Activated CD4-positive, alpha-beta T cell treated with anti-CD3 and anti-CD28 coated beads for 36 hours (primary cell): ENCODE measurements around the gene PRM2. TPM values are rescaled to one million over a fixed set of nuclear protein-coding genes. Genes with fewer than 3 reads are reported as not detected.
A peak's percentile ranks its signal among the peaks of the same experiment; 100 is the strongest.
"Not testable (repeated sequence)": the region's sequence is repeated elsewhere in the genome, so short reads cannot be mapped to it uniquely, and the experiment has no call there.

Source experiments
- ATAC-seq: fragments of 200-7000 bp; cut with Tn5 transposase; one replicate; pipeline ENCODE4 v1.10.0; 2021; ENCODE audit warnings: mild to moderate bottlenecking, moderate library complexity
- CTCF ChIA-PET: fragments of 350-600 bp; sonication (Branson Sonifier 250); formaldehyde crosslinking; loops from one replicate; lab custom pipeline; 2021; ENCODE audit warnings: antibody characterized with exemption; lab: Charles Lee
- POLR2A ChIA-PET: fragments of 350-600 bp; sonication (Branson Sonifier 250); formaldehyde crosslinking; loops from one replicate; lab custom pipeline; 2021; ENCODE audit warnings: antibody characterized with exemption, inconsistent platforms; lab: Charles Lee
- DNase-seq: peaks from one replicate; pipeline ENCODE4 v3.0.0-alpha.2; 2020
- H3K27ac Mint-ChIP-seq: one replicate; pipeline ENCODE4 v1.8.0; 2021; ENCODE audit warnings: mixed read lengths
- H3K27me3 Mint-ChIP-seq: one replicate; pipeline ENCODE4 v1.8.0; 2021; ENCODE audit warnings: mixed read lengths
- H3K36me3 Mint-ChIP-seq: one replicate; pipeline ENCODE4 v1.8.0; 2021; ENCODE audit warnings: low read depth, mixed read lengths
- H3K4me1 Mint-ChIP-seq: one replicate; pipeline ENCODE4 v1.8.0; 2021; ENCODE audit warnings: mixed read lengths
- H3K4me3 Mint-ChIP-seq: one replicate; pipeline ENCODE4 v1.8.0; 2021; ENCODE audit warnings: mild to moderate bottlenecking, moderate library complexity, mixed read lengths
- H3K9me3 Mint-ChIP-seq: one replicate; pipeline ENCODE4 v1.8.0; 2021; ENCODE audit warnings: low read depth, mixed read lengths
- intact Hi-C, 2 experiments: fragments of 100-400 bp; cut with DNase I in 1 of 2; cut with micrococcal nuclease in 1 of 2; formaldehyde crosslinking; loops; one replicate each; pipeline versions ENCODE4 v1.14.2 to v1.15.1; 2022 to 2024; cut with DNase I, micrococcal nuclease
- total RNA-seq, 2 experiments: library from RNA; stranded (reverse); gene quantifications; one replicate each; pipeline ENCODE4 v1.2.3, GENCODE V29; 2021

The PRM2 gene
- total RNA-seq, 2 experiments from 2014 or later, result not detected

DNA sequence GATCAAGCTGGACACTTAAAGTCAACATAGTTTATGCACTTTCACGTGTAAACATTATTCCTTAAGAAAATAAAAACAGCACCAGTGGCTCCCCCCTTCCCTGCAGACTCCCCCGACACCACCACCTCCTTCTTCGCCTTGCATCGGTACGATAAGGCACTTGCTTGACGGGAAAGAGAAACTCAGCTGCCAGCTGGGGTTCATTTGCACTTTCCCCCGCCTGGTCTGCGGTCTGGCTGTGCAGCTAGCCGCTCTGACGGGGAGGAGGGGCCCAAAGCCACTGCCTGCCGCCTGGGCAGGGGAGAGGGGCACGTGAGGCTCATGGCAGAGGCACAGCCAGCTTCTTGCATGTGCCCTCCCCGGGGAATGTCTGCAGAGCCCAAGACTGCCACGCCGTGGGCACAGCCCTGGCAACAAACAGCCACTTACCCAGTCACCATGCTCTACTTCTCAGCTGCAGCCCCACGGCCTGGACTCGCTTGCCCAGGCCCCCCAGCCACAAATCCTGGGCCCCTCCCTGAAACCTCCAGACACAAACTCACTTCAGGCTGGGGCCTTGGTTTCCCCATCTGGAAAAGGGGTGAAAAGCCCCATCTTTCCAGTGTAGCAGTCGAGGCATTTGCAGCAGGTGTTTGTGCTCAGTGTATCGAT is 21.3 kb upstream of the PRM2 start:
- POLR2A ChIA-PET, result interaction anchor here (0.9 to 1.6 kb wide), 5 partner anchors 31 to 340 kb away, joined by 3 to 8 read pairs (median 4); partner anchors contain the start of gene SOCS1
- intact Hi-C loops, result loop anchor here (2.0 to 5.0 kb wide), 3 partner anchors 33 to 55 kb away; partner anchors contain the start of gene SOCS1 (in 1 of the 2)
- peak overlapping the region; percentile 59 for H3K4me3 Mint-ChIP-seq
- no peaks in the 10 kb centered on the region for H3K36me3 Mint-ChIP-seq
- no peaks in the 10 kb centered on the region for H3K9me3 Mint-ChIP-seq
- DNase-seq (peak; percentile 84), ATAC-seq (peak; percentile 81)
- peaks cover 28% of the 10 kb centered on the region for H3K4me1 Mint-ChIP-seq
- CTCF ChIA-PET, result interaction anchor here (0.7 to 2.5 kb wide), 9 partner anchors 14 to 349 kb away, joined by 3 to 15 read pairs (median 4); no protein-coding TSS in a partner anchor
- H3K27ac Mint-ChIP-seq, result peak overlapping the region; percentile 78
- no peaks in the 10 kb centered on the region for H3K27me3 Mint-ChIP-seq

DNA sequence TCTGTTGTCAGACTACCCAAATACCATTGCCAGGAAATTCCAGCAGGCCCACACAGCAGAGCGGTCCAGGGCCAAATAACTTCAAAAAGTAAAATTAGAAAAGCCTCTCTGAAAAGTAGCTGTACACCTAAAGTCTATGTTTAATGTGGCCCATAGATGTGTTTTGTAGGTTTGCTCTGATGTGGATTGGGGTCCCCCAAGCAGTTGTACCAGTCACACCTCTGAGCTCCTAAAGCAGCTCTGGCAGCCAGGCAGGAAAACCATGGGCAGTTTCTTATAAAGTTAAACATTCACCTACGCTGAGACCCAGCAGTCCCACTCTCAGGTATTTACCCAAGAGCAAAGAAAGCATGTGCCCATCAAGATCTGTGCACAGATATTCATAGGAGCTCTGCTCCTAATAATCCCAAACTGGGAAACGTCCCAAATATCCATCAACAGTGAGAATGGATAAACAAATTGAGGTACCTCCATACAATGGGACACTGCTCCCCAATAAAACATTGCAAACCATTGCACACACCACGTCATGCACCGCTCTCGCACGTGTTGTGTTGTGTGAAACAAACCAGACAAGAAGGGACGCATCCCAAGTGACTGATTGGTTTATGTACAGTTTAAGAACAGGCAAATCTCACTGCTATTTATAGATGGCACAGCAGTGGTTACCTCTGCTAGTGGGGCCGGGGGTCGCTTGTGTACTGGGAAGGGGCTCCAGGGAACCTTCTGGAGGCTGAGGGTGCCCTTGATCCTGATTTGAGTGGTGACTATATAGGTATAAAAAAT is 20.6 kb upstream of the PRM2 start:
- intact Hi-C loops, result loop anchor here (2.0 to 5.0 kb wide), 3 partner anchors 32 to 55 kb away; partner anchors contain the start of gene SOCS1 (in 1 of the 2)
- H3K27ac Mint-ChIP-seq, result peak overlapping the region; percentile 78
- peak overlapping the region; percentile 59 for H3K4me3 Mint-ChIP-seq
- ChIA-PET POLR2A (interaction anchor here (0.6 to 1.6 kb wide), 6 partner anchors 32 to 339 kb away, joined by 3 to 8 read pairs (median 4); partner anchors contain the start of gene SOCS1), CTCF (interaction anchor here (0.6 to 2.5 kb wide), 9 partner anchors 15 to 348 kb away, joined by 3 to 15 read pairs (median 4); no protein-coding TSS in a partner anchor)
- H3K4me1 Mint-ChIP-seq, result peaks cover 28% of the 10 kb centered on the region
- peak; percentile 30 for DNase-seq
- H3K27me3 Mint-ChIP-seq, result no peaks in the 10 kb centered on the region
- H3K9me3 Mint-ChIP-seq, result no peaks in the 10 kb centered on the region
- no peaks in the 10 kb centered on the region for H3K36me3 Mint-ChIP-seq
- peak; percentile 24 for ATAC-seq

DNA sequence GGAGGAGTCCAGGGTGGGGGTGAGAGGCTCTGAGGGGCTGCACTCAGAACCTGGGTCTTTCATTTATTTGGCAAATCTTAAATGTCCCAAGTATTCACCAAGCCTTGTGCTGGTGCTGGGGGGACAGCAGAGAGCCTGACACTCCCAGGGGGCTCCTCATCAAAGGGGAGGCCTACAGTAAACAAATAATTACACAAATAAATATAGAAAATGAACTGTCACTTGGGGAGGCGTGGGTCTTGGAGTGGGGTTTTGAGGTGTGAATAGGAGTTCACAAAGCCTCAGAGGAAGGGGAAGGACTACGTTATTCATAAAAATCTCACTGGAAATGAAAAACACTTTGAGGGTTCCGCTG is 20.0 kb upstream of the PRM2 start:
- peaks cover 28% of the 10 kb centered on the region for H3K4me1 Mint-ChIP-seq
- POLR2A ChIA-PET, result interaction anchor here (0.6 kb wide), 1 partner anchor 33 kb away, joined by 3 read pairs; no protein-coding TSS in a partner anchor
- DNase-seq (no peak), ATAC-seq (no peak)
- intact Hi-C loops, result loop anchor here (2.0 to 5.0 kb wide), 3 partner anchors 32 to 56 kb away; partner anchors contain the start of gene SOCS1 (in 1 of the 2)
- H3K27me3 Mint-ChIP-seq, result no peaks in the 10 kb centered on the region
- no peak overlapping the region for H3K4me3 Mint-ChIP-seq
- CTCF ChIA-PET, result interaction anchor here (0.6 to 1.8 kb wide), 2 partner anchors 111 to 330 kb away, joined by 4 to 6 read pairs; no protein-coding TSS in a partner anchor
- no peaks in the 10 kb centered on the region for H3K9me3 Mint-ChIP-seq
- no peaks in the 10 kb centered on the region for H3K36me3 Mint-ChIP-seq
- H3K27ac Mint-ChIP-seq, result peak overlapping the region; percentile 78

DNA sequence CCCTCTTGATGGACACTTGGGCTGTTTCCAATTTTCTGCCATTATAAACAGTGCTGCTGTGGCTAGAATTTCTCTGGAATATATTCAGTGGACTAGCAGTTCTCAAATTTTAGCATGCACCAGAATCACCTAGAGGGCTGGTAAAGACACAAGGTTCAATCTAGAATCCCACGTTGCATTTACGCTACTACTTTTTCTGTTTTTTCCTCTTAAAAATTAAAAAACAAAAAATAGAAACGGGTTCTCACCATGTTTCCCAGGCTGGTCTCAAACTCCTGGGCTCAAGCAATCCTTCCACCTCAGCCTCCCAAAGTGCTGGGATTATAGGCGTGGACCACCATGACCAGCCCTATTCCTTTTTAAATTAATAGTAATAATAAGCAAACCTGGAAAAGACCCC is 19.4 kb upstream of the PRM2 start:
- CTCF ChIA-PET, result no interaction called here
- Mint-ChIP-seq H3K27ac (no peak overlapping the region), H3K36me3 (no peaks in the 10 kb centered on the region), H3K4me1 (peaks cover 28% of the 10 kb centered on the region), H3K9me3 (no peaks in the 10 kb centered on the region), H3K4me3 (no peak overlapping the region), H3K27me3 (no peaks in the 10 kb centered on the region)
- intact Hi-C loops, result loop anchor here (2.0 to 5.0 kb wide), 3 partner anchors 31 to 57 kb away; partner anchors contain the start of gene SOCS1 (in 1 of the 2)
- no peak for DNase-seq
- POLR2A ChIA-PET, result no interaction called here
- no peak for ATAC-seq

DNA sequence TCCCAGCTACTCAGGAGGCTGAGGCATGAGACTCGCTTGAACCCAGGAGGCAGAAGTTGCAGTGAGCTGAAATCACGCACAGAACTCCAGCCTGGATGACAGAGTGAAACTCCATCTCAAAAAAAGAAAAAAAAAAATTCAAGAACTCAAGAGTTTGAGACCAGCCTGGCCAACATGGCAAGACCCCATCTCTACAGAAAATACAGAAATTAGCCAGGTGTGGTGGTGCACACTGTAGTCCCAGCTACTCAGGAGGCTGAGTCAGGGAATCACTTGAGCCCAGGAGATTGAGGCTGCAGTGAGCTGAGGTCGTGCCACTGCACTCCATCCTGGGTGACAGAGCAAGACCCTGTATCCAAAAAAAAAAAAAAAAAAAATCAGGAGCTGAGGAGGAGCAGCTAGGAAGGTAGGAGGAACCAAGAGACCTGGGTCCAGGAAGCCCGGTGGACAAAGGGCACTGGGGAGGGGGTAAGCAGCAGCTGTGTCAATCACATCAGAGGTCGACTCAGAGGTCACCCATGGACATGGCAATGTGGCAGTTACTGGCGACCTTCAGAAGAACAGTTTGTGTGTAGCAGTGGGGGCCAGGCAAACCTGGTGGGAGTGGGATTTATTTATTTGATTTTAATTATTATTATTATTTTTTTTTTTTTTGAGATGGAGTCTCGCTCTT is 15.9 kb upstream of the PRM2 start:
- DNase-seq (no peak), ATAC-seq (no peak)
- CTCF ChIA-PET, result interaction anchor here (0.7 to 1.1 kb wide), 2 partner anchors 35 to 36 kb away, joined by 3 read pairs; partner anchors contain the start of gene SOCS1
- no peaks in the 10 kb centered on the region for H3K36me3 Mint-ChIP-seq
- no peak overlapping the region for H3K4me3 Mint-ChIP-seq
- H3K27ac Mint-ChIP-seq, result no peak overlapping the region
- POLR2A ChIA-PET, result interaction anchor here (0.6 kb wide), 1 partner anchor 28 kb away, joined by 3 read pairs; no protein-coding TSS in a partner anchor
- peaks cover 12% of the 10 kb centered on the region for H3K4me1 Mint-ChIP-seq
- intact Hi-C loops, result no loop called here
- no peaks in the 10 kb centered on the region for H3K9me3 Mint-ChIP-seq
- H3K27me3 Mint-ChIP-seq, result peaks cover 2% of the 10 kb centered on the region

DNA sequence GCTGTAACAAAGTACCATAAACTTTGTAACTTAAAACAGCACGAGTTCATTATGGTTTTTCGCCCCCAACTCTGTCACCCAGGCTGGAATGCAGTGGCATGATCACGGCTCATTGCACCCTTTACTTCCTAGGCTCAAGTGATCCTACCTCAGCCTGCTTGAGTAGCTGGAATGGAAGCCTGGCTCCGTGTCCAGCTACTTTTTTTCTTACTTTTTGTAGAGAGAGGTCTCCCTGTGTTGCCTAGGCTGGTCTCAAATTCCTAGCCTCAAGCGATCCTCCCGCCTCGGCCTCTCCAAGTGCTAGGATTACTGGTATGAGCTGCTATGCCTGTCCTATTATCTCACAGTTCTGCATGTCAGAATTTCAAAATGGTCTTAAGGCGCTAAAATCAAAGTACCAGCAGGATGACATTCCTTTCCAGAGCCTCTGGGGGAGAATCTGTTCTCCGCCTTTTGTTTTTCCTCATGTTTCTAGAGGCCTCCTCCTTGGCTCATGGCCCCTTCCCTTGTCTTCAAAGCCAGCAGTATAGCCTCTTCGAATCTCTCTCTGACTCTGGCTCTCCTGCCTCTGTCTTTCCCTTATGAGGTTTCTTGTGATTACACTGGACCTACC is 14.9 kb upstream of the PRM2 start:
- Mint-ChIP-seq H3K4me3 (no peak overlapping the region), H3K27me3 (peaks cover 2% of the 10 kb centered on the region), H3K9me3 (no peaks in the 10 kb centered on the region), H3K4me1 (peaks cover 11% of the 10 kb centered on the region), H3K36me3 (no peaks in the 10 kb centered on the region), H3K27ac (no peak overlapping the region)
- intact Hi-C loops, result no loop called here
- ChIA-PET CTCF (interaction anchor here (0.9 to 1.1 kb wide), 2 partner anchors 12 to 35 kb away, joined by 3 read pairs; partner anchors contain the start of gene SOCS1), POLR2A (no interaction called here)
- DNase-seq (no peak), ATAC-seq (no peak)

DNA sequence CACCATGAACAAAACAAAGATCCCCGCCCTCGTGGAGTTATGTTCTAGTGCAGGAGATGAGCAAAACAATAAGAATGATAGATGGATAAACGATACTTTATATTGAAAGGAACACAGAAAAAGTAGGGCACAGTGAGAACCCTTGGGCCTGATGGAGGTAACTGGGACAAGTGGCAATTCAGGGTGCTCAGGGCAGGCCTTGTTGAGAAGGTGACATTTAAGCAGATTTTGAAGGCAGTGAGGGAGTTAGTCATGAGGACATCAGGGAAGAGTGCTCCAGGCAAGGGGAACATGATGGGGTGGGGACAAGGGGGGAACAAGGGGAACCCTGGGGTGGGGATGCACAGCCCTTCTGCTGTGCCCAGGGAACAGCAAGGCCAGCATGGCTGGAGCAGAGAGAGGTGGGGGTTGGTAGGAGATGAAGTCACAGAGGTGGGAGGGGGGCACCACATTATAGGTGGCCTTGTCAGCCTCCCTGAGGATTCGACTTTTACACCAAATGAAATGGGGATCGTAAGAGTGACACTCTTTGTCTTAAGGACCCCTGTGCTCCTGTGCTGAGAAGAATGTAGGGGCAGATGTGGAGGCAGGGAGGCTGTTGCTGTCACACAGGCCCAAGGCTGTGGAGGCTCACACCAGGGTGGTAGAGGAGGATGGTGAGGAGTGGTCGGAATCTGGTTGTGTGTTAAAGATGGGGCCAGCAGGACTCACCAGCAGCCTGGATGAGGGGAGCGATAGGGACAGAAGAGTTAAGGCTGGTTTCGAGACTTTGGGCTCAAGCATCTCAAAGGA is 14.0 kb upstream of the PRM2 start:
- H3K4me1 Mint-ChIP-seq, result peaks cover 20% of the 10 kb centered on the region
- H3K9me3 Mint-ChIP-seq, result no peaks in the 10 kb centered on the region
- CTCF ChIA-PET, result no interaction called here
- ATAC-seq, result no peak
- H3K27ac Mint-ChIP-seq, result no peak overlapping the region
- no peak for DNase-seq
- intact Hi-C loops, result no loop called here
- H3K36me3 Mint-ChIP-seq, result no peaks in the 10 kb centered on the region
- POLR2A ChIA-PET, result no interaction called here
- no peak overlapping the region for H3K4me3 Mint-ChIP-seq
- peaks cover 2% of the 10 kb centered on the region for H3K27me3 Mint-ChIP-seq

DNA sequence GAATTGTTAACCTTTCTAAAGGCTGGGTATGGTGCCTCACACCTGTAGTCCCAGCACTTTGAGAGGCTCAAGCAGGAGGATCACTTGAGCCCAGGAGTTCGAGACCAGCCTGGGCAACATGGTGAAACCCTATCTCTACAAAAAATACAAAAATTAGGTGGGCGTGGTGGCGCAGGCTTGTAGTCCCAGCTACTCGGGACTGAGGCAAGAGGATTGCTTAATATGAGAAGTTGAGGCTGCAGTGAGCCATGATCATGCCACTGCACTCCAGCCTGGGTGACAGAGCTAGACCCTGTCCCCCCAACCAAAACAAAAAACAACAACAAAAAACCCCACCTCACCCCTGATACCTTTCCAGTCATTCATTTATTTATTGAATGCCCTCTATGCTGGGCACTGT is 13.4 kb upstream of the PRM2 start:
- POLR2A ChIA-PET, H3K27ac Mint-ChIP-seq, H3K9me3 Mint-ChIP-seq, H3K36me3 Mint-ChIP-seq, CTCF ChIA-PET, H3K27me3 Mint-ChIP-seq, ATAC-seq, DNase-seq, H3K4me3 Mint-ChIP-seq, intact Hi-C loops: not testable (repeated sequence)
- H3K4me1 Mint-ChIP-seq, result peaks cover 22% of the 10 kb centered on the region

DNA sequence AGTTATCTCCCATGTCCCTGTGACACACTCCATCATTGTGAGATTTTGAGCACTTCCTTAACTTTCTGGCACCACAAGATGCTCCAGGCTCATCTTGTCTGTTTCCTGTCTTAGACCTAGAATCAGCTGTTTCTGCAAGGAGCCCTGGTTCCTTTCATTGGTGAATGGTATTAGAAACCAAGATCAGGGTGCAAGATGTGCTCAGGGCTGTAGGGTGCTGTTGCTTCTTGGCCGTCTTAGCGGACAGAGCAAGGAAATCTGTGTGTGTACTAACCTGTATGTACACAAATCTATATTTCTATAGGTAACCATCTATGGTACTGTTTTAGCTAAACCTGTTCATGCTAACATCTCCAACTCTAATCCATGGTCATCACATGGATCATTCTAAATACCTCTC is 12.9 kb upstream of the PRM2 start:
- intact Hi-C loops, result no loop called here
- CTCF ChIA-PET, result no interaction called here
- H3K27me3 Mint-ChIP-seq, result peaks cover 2% of the 10 kb centered on the region
- H3K4me3 Mint-ChIP-seq, result no peak overlapping the region
- DNase-seq (no peak), ATAC-seq (no peak)
- no peaks in the 10 kb centered on the region for H3K36me3 Mint-ChIP-seq
- POLR2A ChIA-PET, result no interaction called here
- peaks cover 22% of the 10 kb centered on the region for H3K4me1 Mint-ChIP-seq
- no peak overlapping the region for H3K27ac Mint-ChIP-seq
- no peaks in the 10 kb centered on the region for H3K9me3 Mint-ChIP-seq

DNA sequence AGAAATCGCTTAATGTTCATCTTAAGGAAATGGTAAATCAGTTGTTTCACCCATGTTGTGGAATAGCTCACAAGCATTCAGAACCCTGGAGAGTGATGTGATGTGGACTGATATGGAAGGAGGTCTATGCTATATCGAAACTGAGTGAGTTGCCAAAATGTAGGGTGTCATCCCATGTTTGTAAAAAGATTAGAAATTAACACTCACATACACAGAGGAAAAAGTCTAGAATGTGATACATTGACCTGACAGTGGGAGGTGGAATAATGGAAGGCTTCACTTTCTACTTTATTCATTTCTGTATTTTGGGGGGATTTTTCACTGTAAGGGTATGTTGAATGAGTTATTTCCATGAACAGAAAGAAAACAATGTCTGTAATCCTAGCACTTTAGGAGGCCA is 9.6 kb upstream of the PRM2 start:
- no peak for DNase-seq
- Mint-ChIP-seq H3K36me3 (no peaks in the 10 kb centered on the region), H3K9me3 (no peaks in the 10 kb centered on the region), H3K27ac (peak overlapping the region; percentile 1), H3K4me1 (peaks cover 22% of the 10 kb centered on the region), H3K27me3 (peaks cover 2% of the 10 kb centered on the region), H3K4me3 (no peak overlapping the region)
- peak; percentile 85 for ATAC-seq
- CTCF ChIA-PET, result interaction anchor here (0.7 kb wide), 1 partner anchor 68 kb away, joined by 3 read pairs; no protein-coding TSS in a partner anchor
- POLR2A ChIA-PET, result no interaction called here
- intact Hi-C loops, result no loop called here
